NT2/D1 (cell line): ENCODE results near the gene PSEN1.

Experiments used
- SUZ12 ChIP-seq: IDR thresholded peaks from 2 replicates; pipeline ENCODE4 v1.6.1; 2011; ENCODE audit not compliant: insufficient read length, insufficient read depth; ENCODE audit errors: extremely low read depth
- YY1 ChIP-seq: IDR thresholded peaks from 2 replicates; pipeline ENCODE4 v1.6.1; 2011; ENCODE audit not compliant: insufficient read length, insufficient read depth
- ZNF274 ChIP-seq: IDR thresholded peaks from 2 replicates; pipeline ENCODE4 v1.6.1; 2011; ENCODE audit warnings: mild to moderate bottlenecking, low read depth, low read length

GRCh38 chr14:73227812-73228781, 91.8 kb downstream of the PSEN1 start:
- TF ChIP-seq SUZ12 (no peak), ZNF274 (no peak), YY1 (no peak)
